Neural cell (in vitro differentiated cells): ENCODE measurements around the gene MANEAL. TPM values are rescaled to one million over a fixed set of nuclear protein-coding genes. Genes with fewer than 3 reads are reported as not detected.

ENCODE experiments used
- H2AFZ ChIP-seq: fragments of 200-600, 300-800 bp; sonication (generic), shearing (Covaris generic); 2 replicates; pipeline ENCODE4 v1.6.0; 2014; ENCODE audit warnings: low read depth, mild to moderate bottlenecking, antibody characterized with exemption, low read length, moderate library complexity
- H3F3A ChIP-seq: fragments of 200-600 bp; shearing (Covaris generic); 2 replicates; pipeline ENCODE4 v1.6.1; 2016; ENCODE audit warnings: mild to moderate bottlenecking, moderate library complexity, mixed read lengths, antibody characterized with exemption, low read length; ENCODE audit not compliant: insufficient read depth, poor library complexity, severe bottlenecking
- H3K27ac ChIP-seq: fragments of 200-600, 300-800 bp; sonication (generic), shearing (Covaris generic); 2 replicates; pipeline ENCODE4 v1.5.1; 2014; ENCODE audit warnings: mild to moderate bottlenecking, low read length, moderate library complexity
- H3K27me3 ChIP-seq: fragments of 300-800, 200-600 bp; sonication (generic), shearing (Covaris generic); 2 replicates; pipeline ENCODE4 v1.6.0; 2014; ENCODE audit warnings: mild to moderate bottlenecking, low read depth, low read length, moderate library complexity; ENCODE audit not compliant: insufficient read depth
- H3K36me3 ChIP-seq: fragments of 300-800, 200-600 bp; sonication (generic), shearing (Covaris generic); 2 replicates; pipeline ENCODE4 v1.5.1; 2014; ENCODE audit warnings: mild to moderate bottlenecking, antibody characterized with exemption, low read length, moderate library complexity; ENCODE audit not compliant: insufficient read depth
- H3K4me2 ChIP-seq: fragments of 300-800, 200-600 bp; sonication (generic), shearing (Covaris generic); 2 replicates; pipeline ENCODE4 v1.6.0; 2014; ENCODE audit warnings: mild to moderate bottlenecking, low read length
- H3K4me3 ChIP-seq: fragments of 300-800, 200-600 bp; sonication (generic), shearing (Covaris generic); 2 replicates; pipeline ENCODE4 v1.5.1; 2014; ENCODE audit warnings: mild to moderate bottlenecking, low read length, moderate library complexity
- H3K79me2 ChIP-seq: fragments of 200-600 bp; shearing (Covaris generic); replicated peaks from 2 replicates; pipeline ENCODE4 v1.6.0; 2014; ENCODE audit warnings: mild to moderate bottlenecking, low read length, moderate library complexity; ENCODE audit not compliant: insufficient read depth
- H3K9ac ChIP-seq: fragments of 300-800, 200-600 bp; sonication (generic), shearing (Covaris generic); 2 replicates; pipeline ENCODE4 v1.6.1; 2016; ENCODE audit warnings: mild to moderate bottlenecking, low read length, mixed read lengths
- H3K9me2 ChIP-seq: fragments of 200-600 bp; shearing (Covaris generic); 2 replicates; pipeline ENCODE4 v1.6.1; 2016; ENCODE audit warnings: mild to moderate bottlenecking, low read length, mixed read lengths; ENCODE audit not compliant: insufficient read depth
- H3K9me3 ChIP-seq: fragments of 200-600, 300-800 bp; sonication (generic), shearing (Covaris generic); 2 replicates; pipeline ENCODE4 v1.6.1; 2016; ENCODE audit warnings: mild to moderate bottlenecking, mixed run types, low read length, moderate library complexity, mixed read lengths
- H4K20me1 ChIP-seq: fragments of 200-600 bp; shearing (Covaris generic); 2 replicates; pipeline ENCODE4 v1.6.1; 2016; ENCODE audit warnings: mild to moderate bottlenecking, mixed run types; ENCODE audit not compliant: insufficient read depth
- CTCF ChIP-seq: fragments of 450-650 bp; IDR thresholded peaks from 2 replicates; pipeline ENCODE4 v1.5.1; 2014; ENCODE audit warnings: antibody characterized with exemption, mild to moderate bottlenecking, moderate library complexity; ENCODE audit not compliant: poor library complexity, severe bottlenecking
- EP300 ChIP-seq: fragments of 450-650 bp; conservative IDR thresholded peaks from 2 replicates; pipeline ENCODE4 v1.6.1; 2014; ENCODE audit warnings: antibody characterized with exemption, mild to moderate bottlenecking, moderate library complexity; ENCODE audit not compliant: poor library complexity, severe bottlenecking
- EZH2 ChIP-seq: fragments of 200-600, 300-800 bp; shearing (Covaris generic), sonication (generic); IDR thresholded peaks from 2 replicates; pipeline ENCODE4 v1.6.1; 2014; ENCODE audit warnings: antibody characterized with exemption, low read length, borderline replicate concordance, mild to moderate bottlenecking; ENCODE audit not compliant: insufficient read depth, poor library complexity, severe bottlenecking
- MXI1 ChIP-seq: fragments of 450-650 bp; conservative IDR thresholded peaks from 2 replicates; pipeline ENCODE4 v1.6.1; 2014; ENCODE audit warnings: antibody characterized with exemption, mild to moderate bottlenecking; ENCODE audit not compliant: poor library complexity, severe bottlenecking
- POLR2AphosphoS5 ChIP-seq: IDR thresholded peaks from 2 replicates; pipeline ENCODE4 v1.6.1; 2012
- RAD21 ChIP-seq: fragments of 450-650 bp; conservative IDR thresholded peaks from 2 replicates; pipeline ENCODE4 v1.6.1; 2014; ENCODE audit warnings: antibody characterized with exemption, mild to moderate bottlenecking, moderate library complexity
- SMC3 ChIP-seq: fragments of 450-650 bp; conservative IDR thresholded peaks from 2 replicates; pipeline ENCODE4 v1.6.1; 2014; ENCODE audit warnings: antibody characterized with exemption, mild to moderate bottlenecking, moderate library complexity; ENCODE audit not compliant: poor library complexity
- TAF1 ChIP-seq: IDR thresholded peaks from 2 replicates; pipeline ENCODE4 v1.6.1; 2012; ENCODE audit warnings: low read depth
- polyA plus RNA-seq: library from polyadenylated mRNA; depleted of rRNA; stranded (reverse); fragments of >200 nt; gene quantifications from 2 replicates; pipeline ENCODE4 v1.2.3, GENCODE V29; 2014
- TF ChIP-seq, protein P1 (sequence below): IDR thresholded peaks from 2 replicates; pipeline ENCODE4 v1.6.1; 2012; ENCODE audit warnings: borderline replicate concordance

The MANEAL gene
- polyA plus RNA-seq, 1 donor from 2014 or later: 37.0 TPM

DNA sequence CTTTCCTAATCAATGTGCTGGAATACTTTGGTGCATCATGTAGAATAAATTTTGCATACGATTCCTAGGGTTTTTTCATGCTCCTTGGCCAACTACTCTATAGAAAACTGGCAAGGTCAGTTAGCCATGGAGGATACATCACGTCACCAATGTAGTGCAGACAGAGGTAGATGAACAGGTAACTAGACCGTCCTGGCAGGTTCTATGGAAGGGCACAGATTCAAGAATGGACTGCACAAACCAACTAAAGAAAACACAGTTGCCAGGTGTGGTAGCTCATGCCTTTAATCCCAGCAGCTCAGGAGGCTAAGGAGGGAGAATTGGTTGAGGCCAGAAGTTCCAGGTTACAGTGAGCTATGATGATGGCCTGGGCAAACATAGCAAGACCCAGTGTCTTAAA, 55.8 kb downstream of the MANEAL start:
- Histone ChIP-seq H3K4me2 (no peak overlapping the region), H3K36me3 (no peaks in the 10 kb centered on the region), H3K9me3 (no peaks in the 10 kb centered on the region), H3K27ac (no peak overlapping the region), H3K9ac (no peak overlapping the region), H3K79me2 (peaks cover 44% of the 10 kb centered on the region), H2AFZ (no peak overlapping the region), H3K27me3 (no peaks in the 10 kb centered on the region), H3K9me2 (no peaks in the 10 kb centered on the region), H3F3A (no peaks in the 10 kb centered on the region), H4K20me1 (no peaks in the 10 kb centered on the region), H3K4me3 (no peak overlapping the region)
- TF ChIP-seq MXI1 (no peak), RAD21 (no peak), CTCF (no peak), EZH2 (no peak), EP300 (no peak), SMC3 (no peak), POLR2AphosphoS5 (no peak), TAF1 (no peak)
- TF ChIP-seq, protein P1, sequence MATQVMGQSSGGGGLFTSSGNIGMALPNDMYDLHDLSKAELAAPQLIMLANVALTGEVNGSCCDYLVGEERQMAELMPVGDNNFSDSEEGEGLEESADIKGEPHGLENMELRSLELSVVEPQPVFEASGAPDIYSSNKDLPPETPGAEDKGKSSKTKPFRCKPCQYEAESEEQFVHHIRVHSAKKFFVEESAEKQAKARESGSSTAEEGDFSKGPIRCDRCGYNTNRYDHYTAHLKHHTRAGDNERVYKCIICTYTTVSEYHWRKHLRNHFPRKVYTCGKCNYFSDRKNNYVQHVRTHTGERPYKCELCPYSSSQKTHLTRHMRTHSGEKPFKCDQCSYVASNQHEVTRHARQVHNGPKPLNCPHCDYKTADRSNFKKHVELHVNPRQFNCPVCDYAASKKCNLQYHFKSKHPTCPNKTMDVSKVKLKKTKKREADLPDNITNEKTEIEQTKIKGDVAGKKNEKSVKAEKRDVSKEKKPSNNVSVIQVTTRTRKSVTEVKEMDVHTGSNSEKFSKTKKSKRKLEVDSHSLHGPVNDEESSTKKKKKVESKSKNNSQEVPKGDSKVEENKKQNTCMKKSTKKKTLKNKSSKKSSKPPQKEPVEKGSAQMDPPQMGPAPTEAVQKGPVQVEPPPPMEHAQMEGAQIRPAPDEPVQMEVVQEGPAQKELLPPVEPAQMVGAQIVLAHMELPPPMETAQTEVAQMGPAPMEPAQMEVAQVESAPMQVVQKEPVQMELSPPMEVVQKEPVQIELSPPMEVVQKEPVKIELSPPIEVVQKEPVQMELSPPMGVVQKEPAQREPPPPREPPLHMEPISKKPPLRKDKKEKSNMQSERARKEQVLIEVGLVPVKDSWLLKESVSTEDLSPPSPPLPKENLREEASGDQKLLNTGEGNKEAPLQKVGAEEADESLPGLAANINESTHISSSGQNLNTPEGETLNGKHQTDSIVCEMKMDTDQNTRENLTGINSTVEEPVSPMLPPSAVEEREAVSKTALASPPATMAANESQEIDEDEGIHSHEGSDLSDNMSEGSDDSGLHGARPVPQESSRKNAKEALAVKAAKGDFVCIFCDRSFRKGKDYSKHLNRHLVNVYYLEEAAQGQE: no peak

DNA sequence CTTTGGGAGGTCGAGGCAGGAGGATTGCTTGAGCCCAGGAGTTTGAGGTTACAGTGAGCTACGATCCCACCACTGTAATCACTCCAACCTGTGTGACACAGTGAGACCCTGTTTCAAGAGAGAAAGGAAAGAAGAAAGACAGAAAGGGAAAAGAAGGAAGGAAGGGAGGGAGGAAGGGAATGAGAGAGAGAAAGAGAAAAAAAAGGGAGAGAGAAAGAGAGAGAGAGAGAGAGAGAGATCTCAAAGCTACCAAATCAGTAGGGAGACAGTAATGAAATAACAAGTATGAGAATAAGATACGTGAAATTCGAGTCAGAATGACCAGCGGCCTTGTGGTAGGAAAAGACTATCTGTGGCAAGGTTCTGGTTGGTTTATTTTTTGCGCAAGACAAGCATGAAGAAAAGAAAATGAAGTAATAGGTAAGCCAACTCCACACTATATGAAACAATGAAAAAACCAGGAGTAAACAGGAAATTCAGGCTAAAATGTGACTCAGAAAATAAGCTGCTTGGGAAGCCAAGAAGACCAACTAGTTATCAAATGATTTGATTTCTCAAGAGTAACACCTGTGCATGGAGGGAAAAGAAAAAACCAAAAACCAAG, 56.8 kb downstream of the MANEAL start:
- Histone ChIP-seq H4K20me1 (no peaks in the 10 kb centered on the region), H3K4me2 (no peak overlapping the region), H3K9me3 (no peaks in the 10 kb centered on the region), H3K27me3 (no peaks in the 10 kb centered on the region), H3K79me2 (peaks cover 42% of the 10 kb centered on the region), H2AFZ (no peak overlapping the region), H3K9ac (no peak overlapping the region), H3K4me3 (no peak overlapping the region), H3K27ac (no peak overlapping the region), H3K9me2 (no peaks in the 10 kb centered on the region), H3F3A (no peaks in the 10 kb centered on the region), H3K36me3 (no peaks in the 10 kb centered on the region)
- TF ChIP-seq SMC3 (no peak), EP300 (no peak), EZH2 (no peak), POLR2AphosphoS5 (no peak), TAF1 (no peak), RAD21 (no peak), MXI1 (no peak), CTCF (no peak)
- TF ChIP-seq, protein P1: no peak
